ENCODE results near the gene COLEC11.
"Not testable (repeated sequence)": the region's sequence is repeated elsewhere in the genome, so short reads cannot be mapped to it uniquely, and the experiment has no call there.

GRCh38 chr2:3619661-3620060 is 24.7 kb downstream of the COLEC11 start:
- TF ChIP-seq CTCF (conservative IDR thresholded peaks at IDR 0.05; ENCODE audit: low read length); EZH2phosphoT487 (IDR thresholded peaks at IDR 0.05; ENCODE audit: borderline replicate concordance, low read depth, low read length): not testable (repeated sequence)

Measured in OCI-LY7 (cell line).